Mucosa of gallbladder (tissue), 1 donor: ENCODE results near the gene RUNX2. TPM values are rescaled to one million over a fixed set of nuclear protein-coding genes. Genes with fewer than 3 reads are reported as not detected.

Experiments
- DNase-seq: peaks from one replicate; pipeline ENCODE4 v3.0.0-alpha.2; 2020; ENCODE audit warnings: low spot score
- total RNA-seq: library from RNA; stranded (reverse); gene quantifications from one replicate; pipeline ENCODE4 v1.2.1, GENCODE V29; 2021
- donor health status: DM: no; HTN: no; CAD: no.

RUNX2 gene
- total RNA-seq, 1 donor from 2014 or later = 5.3 TPM

DNA sequence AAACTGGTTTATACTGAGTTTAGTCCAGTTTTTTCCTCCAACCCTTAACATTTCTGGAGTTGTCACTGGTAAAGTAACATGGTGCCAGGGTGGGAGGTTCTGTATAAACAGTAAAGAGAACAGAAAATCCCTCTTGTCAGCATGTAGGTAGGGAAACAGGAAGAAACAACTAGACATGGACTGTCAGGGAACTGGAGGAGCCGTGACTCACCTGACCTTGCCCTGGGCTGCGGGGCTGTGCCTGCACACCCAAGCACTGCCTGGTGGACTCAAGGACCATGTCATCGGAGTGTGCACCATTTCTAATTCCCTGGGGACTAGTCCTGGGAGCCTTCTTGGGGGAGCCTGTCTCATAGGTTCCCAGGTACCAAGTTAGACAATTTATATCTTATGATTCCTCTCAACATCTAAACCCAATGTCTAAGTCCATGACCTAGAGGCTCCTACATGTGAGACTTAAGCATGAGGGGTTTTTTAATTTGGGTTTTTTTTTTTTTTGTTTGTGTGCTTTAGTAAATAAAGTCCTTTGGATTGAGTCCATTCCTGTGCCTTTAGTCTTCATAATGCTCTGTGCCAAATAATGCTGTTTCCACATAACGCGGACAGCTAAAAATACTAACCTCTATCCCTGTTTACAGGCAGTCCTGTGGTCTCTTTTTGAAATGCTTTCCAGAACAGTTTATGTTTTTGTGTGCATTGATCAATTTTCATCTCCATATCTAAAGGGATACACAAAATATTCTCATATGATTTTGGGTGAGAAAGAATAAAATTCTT lies 186.5 kb downstream of the RUNX2 start:
- DNase-seq = peak; percentile 26

DNA sequence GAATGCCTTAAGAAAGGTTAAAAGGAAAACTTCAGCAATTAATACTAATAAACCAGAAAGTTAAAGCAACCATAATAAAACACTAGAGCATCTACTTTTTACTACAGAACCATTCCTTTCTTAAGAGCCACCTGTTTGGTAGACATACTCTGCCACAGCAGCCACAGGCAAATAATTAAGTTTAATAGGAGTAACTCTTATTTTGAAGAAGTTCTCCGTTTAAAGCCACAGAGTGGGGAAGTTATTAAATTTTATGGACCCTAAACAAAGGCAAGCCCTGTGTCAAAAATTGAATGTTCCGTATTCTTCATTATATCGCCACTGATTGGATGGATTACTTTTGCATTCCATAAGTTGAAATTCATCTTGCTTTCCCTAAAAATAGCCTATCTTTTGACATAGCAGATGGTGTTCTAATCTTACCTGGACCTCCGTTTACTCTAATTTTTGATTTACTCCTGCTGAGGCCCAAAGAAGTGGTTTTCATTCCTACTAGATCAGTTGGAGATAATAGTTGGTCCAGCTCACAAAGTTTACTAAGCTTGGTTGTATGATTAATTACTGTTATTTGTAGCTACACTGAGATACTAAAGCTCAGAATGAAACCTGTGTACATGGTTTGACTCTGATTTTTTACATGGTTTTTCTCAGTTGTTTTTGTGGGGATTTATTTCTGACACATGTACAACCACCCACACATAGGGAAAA lies 190.0 kb downstream of the RUNX2 start:
- no peak for DNase-seq

DNA sequence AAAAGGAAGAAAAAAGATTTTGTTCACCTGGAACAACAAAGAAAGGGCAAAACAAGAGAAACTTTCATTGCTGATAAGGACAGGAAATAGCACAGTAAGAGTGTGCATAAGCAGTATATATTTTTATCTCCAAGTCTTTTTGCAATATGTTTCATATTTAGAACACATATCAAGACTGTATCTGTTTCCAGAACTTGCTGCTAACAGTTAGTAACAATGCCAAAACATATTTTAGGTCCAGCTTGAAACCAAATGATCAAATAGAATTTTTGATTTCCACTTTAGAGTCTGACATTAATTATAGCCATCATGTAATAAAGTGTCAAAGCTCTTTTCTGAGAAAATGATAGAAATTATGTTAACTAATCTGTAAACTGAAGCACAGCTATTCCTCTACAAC lies 193.1 kb downstream of the RUNX2 start:
- no peak for DNase-seq

DNA sequence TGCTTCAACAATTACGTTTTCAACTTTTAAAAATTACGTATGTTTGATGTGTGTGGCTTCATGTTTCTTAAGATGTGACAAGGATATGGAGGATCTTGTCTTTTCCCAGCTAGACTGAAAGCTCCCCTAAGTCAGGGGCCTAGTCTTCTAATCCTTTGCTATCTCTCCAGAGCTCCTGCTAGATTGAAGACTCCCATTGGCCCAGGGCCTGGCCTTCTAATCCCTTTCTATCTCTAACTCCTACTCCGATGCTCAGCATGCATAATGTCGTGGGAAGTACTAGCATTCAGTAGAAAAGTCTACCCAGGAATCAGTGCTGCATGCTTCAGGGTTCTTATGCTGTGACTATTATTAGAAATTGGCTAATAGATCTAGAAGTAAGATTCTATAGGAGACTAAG lies 194.4 kb downstream of the RUNX2 start:
- no peak for DNase-seq

DNA sequence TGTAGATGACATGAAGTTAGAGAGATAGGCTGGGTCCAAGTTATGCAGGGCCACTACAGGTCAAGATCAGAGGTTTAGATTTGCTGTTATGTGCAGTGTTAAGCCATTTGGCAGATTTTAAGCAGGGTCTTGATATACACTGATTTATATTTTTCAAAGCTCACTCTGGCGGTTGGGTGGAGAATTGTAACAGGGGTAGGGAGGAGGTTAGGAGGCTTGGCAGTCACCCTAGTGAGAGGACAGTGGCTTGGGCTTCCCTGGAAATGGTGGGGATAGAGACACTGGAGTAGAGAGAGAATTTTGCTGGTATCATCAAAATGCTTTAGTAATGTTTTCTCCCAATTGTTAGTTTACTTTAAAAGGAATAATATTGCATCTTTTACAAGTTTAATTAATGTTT lies 199.1 kb downstream of the RUNX2 start:
- no peak for DNase-seq

DNA sequence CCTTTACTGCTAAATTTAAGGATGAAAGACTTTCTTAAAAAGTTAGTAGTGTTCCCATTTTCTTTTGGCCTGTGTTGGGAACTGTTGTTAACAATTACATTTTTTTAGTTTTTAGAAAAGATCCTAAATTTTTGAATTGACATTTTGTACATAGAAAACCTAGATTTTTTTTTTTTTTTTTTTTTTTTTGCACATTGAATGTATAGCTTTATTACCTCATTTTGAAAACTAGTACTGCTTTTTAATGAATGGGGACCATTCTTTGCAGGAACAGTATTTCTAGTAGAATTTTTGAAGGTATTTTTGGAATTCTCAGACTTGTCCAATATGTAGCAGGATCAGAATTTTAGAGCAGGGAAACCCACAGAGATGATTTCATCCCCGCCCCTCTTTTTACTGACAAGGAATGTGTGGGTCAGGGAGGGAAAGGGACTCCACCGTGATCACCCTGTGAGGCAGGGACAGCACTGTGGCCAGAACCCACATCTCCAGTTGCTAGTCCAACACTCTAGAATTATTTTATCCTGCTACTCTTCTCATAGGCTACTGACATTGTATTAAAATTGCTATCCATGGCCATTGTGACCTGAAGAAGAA lies 204.0 kb downstream of the RUNX2 start:
- no peak for DNase-seq

DNA sequence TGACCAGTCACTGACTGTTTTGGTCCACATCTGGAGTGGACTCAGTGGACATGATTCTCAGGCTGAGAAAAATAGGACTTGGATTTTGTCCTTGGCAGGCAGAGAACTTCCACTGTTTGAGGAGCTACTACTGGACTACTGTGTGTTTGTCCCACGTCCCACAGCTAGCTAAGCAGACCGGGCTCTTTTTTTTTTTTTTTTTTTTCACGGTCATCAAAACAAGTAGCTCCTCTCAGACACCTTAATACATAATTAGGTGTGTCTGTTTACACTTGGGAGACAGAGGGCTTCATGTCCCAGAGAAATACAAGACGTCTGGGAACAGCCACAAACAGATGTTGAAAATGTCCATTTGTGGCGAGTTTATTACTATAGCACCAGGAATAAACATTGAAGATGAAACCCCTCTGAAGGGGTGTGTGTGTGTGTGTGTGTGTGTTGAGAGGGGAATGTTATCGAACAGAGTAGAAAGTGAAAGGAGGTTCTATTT lies 204.6 kb downstream of the RUNX2 start:
- no peak for DNase-seq

DNA sequence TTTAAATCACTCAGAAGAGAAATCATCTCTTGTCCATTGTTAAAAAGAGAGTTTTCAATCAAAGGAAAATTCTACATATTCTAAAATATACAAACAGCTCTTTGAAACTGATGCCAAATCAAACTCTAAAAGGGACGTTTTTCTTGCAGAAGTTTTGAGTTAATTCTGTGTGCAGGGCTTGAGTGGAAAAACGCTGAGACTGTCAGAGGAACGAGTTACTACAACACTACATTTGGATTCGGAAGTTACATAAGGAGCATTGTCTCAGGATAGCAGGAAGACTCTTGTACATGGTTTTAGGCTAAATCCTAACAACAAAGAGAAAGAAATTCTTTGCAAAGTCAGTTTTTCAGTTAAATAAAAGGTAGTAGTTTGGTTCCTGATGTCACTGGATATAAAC lies 205.3 kb downstream of the RUNX2 start:
- DNase-seq = no peak

DNA sequence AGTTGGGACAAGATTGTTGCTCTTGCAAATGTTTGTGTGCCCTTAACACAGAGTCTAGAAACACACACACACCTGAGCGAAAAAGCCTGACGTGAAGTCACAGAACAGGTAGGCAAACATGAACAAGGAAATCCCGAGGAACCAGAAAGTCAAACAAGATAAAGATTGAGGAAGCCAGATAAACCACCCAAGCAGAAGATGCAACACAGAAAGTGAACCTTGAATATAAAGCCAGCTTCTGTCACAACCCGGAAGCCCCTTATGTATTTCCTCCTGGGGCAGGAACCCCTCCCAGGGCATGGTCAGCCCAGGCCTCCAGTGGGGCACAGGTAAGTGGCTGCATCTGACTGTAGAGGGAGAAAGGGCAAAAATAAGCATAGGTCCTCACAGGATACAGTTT lies 207.8 kb downstream of the RUNX2 start:
- no peak for DNase-seq

DNA sequence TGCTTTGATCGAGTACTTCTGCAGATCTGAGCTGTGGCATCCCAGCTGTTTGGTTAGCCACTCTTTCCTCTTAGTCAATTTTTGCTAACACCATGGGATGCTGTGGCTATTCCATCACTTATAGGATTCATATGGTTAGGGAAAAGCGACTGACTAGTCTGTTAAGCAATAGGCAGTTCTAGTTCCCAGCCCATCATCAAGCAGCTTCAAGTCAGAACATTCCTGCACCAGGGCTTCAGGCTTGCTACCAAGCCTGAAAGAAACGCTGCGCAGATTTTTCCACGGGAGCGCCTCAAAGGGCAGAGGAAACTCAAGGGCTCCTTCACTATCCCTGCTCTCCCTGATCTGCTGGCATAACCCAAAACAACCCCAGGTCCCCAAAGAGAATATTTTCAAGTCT lies 209.4 kb downstream of the RUNX2 start:
- no peak for DNase-seq

DNA sequence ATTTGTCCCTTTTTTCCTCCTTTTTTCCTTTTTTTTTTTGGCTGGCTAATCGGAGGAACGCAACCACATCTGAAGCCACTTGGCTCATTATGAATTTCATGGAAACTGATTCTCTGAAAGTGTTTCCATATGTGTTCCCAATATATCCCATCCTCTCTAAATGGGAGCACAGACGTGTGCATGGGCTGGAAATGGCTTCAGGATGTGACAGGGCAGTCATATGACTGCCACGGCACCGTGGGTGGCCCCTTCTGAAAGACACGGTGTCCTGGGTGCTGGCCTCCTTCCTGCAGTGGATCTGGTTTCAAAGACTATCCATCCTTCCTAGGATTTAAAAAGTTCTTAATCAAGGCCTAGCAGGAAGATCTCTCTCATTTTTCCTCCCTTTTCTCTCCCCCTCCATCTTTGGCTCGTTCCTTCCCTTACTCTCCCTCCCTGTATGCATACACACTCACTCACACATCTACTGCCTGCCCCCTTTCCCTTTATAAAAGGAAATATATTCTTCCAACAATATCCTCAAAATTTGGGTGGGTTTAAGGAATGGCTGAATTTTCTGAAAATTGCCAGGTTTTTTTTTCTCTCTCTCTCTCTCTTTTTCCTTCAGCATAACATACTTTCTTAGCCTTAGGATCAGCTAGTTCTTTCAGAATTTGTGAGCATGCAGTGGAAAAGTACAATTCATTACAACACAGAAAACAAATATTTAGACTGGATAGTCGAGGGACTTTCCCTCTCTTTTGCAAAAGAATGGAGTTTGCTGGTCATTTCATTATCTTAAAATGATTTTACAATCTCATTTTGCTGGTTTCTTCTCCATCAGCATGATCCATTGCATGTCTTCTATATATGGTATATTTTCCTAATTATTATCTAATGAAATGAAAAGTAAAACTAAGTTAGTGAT lies 210.8 kb downstream of the RUNX2 start:
- no peak for DNase-seq

DNA sequence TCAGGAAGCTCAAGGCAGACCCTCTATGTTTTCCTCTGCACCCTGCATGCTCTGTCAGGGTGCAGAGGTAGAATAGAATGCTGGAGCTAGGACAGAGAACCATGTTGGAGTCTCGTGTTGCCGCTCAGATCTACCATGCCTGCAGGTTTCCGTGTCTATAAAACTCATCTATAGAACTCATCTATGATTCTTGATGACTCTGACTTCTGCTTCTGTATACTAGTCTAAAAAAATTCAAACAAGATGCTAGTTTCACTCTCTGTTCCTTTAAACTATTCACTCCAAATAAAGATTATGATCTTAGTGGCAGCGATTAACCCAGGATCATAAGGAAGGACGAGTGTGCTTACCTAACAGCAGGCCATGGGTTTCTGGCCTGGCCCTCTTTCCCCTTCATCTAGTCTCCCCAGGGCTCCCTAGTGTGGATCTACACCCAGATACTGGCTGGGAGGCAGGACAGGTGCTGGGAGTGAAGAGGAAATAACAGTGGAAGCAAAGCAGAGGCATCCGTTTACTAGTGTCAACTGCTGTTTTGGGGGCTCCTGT lies 212.3 kb downstream of the RUNX2 start:
- DNase-seq = no peak

DNA sequence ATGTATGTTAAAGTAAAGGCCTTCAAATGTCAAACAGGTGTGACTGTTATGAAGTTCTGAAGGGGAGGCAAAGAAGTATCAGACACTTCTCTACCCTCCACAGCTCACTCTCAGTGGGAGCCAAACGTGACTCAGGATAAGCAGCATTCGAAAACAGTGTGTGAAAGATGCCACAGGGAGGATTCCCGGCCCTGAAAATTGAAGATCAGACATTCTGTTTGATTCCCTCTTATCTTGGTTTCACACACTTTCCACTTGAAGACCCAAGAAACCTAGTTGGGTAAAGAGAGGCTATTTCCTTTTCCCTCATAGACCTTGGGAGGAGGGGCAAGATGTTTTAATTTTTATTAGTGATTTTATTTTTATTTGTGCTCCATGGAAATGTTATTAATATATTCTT lies 213.8 kb downstream of the RUNX2 start:
- DNase-seq = no peak

DNA sequence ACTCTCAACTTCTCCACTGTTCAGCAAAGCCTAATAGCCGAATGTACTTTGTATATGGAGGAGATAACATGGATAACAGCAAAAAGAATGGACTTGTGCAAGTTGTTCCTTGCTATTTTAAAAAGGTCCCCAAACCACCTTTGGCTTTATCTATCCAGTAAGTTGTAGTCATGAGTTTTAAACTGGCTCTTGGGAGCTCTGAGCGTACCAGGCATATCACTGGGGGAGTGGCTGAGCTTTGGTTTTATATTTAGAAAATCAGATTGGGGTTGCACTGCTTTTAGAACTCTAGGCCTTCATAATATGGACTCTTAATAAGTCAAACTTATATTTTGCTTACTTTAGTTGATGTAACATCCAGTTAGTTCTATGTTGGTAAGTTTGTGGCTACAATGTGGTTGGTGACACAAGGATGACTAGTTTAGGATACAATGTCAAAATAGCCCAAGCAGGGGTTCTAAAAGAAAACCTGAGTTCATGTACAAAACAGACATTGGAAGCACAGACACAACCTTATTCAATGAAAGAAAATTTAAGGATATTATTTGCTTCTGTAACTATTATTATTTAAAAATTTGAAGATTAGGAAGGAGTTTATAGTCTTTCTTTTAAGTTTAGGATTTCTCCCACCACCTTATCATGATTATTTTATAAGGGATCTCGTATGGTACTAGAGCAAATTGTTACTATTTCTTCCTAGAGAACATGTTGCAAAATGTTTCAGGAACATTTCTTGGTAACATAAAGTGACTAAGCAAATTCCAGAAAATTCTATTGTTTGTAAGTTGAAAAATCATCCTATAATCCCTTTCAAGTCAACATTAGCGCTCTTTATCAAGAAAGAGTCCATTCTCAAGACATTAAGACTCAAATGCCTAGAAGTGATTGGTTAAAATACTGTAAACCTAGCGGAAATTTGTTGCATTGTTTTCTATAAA lies 215.4 kb downstream of the RUNX2 start:
- DNase-seq = no peak

DNA sequence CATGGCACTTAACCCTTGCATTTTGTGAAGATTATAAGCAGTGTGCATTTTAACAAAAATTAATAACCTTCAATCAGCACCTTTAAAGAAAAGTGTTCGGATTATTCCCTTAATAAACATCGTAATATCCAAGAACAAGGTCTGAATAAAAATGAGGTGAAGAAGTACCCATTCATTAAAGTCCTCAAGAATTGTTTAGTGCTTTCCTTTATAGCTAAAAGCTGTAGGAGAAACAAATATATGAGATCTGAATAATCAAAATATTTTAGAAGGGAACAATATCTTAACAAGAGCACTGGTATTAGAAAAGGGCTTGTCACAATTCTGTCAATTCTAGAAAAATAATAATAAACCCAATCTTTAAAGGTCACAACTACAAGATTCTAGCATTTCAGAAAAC lies 217.3 kb downstream of the RUNX2 start:
- no peak for DNase-seq

DNA sequence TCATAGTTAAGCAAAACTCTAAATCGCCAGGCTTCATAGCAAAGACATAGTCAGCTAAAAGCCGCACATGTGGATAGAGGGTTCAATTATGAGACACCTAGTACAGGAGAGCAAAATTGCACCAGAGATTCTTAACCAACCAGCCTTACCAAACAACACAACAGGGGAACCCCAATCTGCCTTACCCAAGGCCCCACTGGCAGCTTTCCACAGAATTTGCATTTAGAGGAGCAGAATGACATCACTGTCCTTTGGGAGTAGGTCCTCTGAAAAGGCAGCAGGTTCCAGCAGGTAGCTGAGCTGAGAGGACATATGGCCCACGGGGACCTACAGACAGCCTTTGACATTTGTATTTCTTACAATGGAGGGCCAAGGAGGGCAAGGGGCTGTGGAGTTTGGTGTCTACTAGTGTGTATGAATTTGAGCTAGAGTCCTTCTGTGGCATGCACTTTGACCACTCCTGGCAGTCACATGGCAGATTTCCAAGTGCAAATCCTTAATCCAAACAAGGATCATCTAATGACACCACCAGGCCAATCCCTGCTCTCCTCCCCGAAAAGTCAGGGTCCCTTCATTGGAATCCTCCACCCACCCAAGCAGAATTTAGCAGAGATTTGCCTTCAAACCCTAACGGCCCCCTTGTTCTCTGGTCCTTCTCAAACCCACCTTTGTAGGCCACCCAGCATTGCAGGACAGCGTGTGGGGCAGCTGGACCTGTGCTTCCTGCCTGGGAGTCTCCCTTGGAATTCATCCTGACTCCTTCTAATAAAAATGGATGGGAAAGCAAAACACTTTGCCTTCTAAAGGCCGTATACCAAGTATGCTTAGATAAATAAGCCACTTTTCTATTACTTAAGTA lies 220.8 kb downstream of the RUNX2 start:
- no peak for DNase-seq

DNA sequence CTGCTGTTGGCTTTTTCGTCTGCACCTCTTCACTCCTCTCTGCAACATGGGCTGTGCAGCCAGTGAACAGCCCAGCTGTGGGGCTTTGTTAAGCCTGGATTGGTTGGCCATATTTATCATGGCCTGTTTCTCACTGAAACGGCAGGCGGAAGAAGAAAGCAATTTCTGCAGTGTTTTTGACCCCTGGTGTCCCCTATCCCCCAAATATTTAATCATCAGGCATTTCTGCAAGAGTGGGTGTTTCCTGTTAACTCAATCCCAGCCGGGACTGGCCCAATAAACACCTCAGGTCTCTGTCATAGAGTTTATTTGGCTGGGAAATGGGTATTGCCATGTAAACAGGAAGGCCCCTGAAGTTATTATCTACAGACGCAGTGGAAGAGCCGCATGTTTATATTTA lies 224.4 kb downstream of the RUNX2 start:
- DNase-seq = no peak

DNA sequence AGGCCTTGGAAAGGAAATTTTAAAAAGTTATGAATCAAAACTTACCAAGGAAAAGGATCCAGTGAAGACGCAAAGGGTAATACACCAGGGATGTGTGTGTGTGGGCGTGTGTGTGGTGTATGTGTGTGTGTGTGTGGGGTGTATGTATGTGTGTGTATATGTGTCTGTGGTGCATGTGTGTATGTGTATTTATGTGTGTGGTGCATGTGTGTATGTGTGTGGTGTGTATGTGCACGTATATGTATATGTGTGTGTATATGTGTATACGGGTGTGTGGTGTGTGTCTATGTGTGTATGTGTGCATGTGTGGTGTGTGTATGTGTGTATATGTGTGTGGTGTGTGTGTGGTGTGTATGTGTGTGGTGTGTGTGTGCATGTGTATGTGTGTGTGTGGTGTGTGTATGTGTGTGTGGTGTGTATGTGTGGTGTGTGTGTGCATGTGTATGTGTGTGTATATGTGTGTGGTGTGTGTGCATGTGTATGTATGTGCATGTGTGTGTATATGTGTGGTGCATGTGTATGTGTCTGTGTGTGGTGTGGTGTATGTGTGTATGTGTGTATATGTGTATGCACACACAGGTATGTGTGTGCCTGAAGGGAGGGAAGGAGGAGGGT lies 225.7 kb downstream of the RUNX2 start:
- no peak for DNase-seq

DNA sequence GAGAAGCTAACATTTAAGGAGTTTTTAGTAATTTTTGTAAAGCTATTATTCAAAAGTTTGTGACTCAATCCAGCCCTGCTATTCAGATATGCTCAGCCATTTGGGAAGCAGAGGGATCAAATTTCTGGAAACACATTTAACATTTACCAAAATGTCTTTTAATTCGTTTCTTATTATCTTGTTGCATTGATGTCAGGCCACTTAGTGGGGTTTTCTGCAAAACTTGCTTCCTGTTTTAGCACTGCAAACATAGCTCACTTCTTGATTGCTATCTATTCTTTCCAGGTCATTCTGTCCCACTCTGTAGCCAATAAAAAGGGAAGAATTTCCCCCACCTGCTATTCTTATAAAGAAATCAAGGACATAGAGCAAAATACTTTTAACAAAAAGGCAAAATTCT lies 226.5 kb downstream of the RUNX2 start:
- DNase-seq = no peak
